OCI-LY1 (cell line): ENCODE data around the gene NIPA2.

ENCODE experiments used
- H2AFZ ChIP-seq: fragments of 200-600 bp; sonication (generic), shearing (Covaris generic); 2 replicates; pipeline ENCODE4 v1.6.0; 2014; ENCODE audit warnings: antibody characterized with exemption, mild to moderate bottlenecking, low read length
- H3F3A ChIP-seq: fragments of 200-600 bp; sonication (generic), shearing (Covaris generic); 2 replicates; pipeline ENCODE4 v1.6.0; 2014; ENCODE audit warnings: mild to moderate bottlenecking, antibody characterized with exemption, low read length, moderate library complexity; ENCODE audit not compliant: insufficient read depth
- H3K27ac ChIP-seq: fragments of 200-600 bp; sonication (generic); 2 replicates; pipeline ENCODE4 v1.5.1; 2014; ENCODE audit warnings: low read length, mixed run types, mild to moderate bottlenecking, low read depth; ENCODE audit not compliant: poor library complexity, severe bottlenecking
- H3K27me3 ChIP-seq: fragments of 200-600 bp; sonication (generic); 2 replicates; pipeline ENCODE4 v1.6.0; 2014; ENCODE audit warnings: antibody characterized with exemption, mild to moderate bottlenecking, low read length, moderate library complexity; ENCODE audit not compliant: insufficient read depth
- H3K36me3 ChIP-seq: fragments of 200-600 bp; sonication (generic); 2 replicates; pipeline ENCODE4 v1.6.1; 2014; ENCODE audit warnings: mild to moderate bottlenecking, antibody characterized with exemption, low read length, moderate library complexity, mixed read lengths; ENCODE audit not compliant: insufficient read depth
- H3K4me1 ChIP-seq: fragments of 200-600 bp; sonication (generic); 2 replicates; pipeline ENCODE4 v1.5.1; 2014; ENCODE audit warnings: mild to moderate bottlenecking, low read length, moderate library complexity; ENCODE audit not compliant: insufficient read depth, severe bottlenecking
- H3K4me2 ChIP-seq: fragments of 200-600 bp; sonication (generic), shearing (Covaris generic); 2 replicates; pipeline ENCODE4 v1.6.1; 2014; ENCODE audit warnings: low read length
- H3K4me3 ChIP-seq: fragments of 200-600 bp; sonication (generic); 2 replicates; pipeline ENCODE4 v1.5.1; 2014; ENCODE audit warnings: low read length, low read depth, mild to moderate bottlenecking, mixed read lengths; ENCODE audit not compliant: poor library complexity, severe bottlenecking
- H3K79me2 ChIP-seq: fragments of 200-600 bp; shearing (Covaris generic); 2 replicates; pipeline ENCODE4 v1.6.1; 2016; ENCODE audit warnings: mixed run types, low read length, mixed read lengths; ENCODE audit not compliant: insufficient read depth
- H3K9ac ChIP-seq: fragments of 200-600 bp; sonication (generic), shearing (Covaris generic); 2 replicates; pipeline ENCODE4 v1.6.1; 2014; ENCODE audit warnings: mild to moderate bottlenecking, low read length, mixed read lengths
- H3K9me2 ChIP-seq: fragments of 200-600 bp; sonication (generic), shearing (Covaris generic); 2 replicates; pipeline ENCODE4 v1.6.1; 2014; ENCODE audit warnings: low read depth, mild to moderate bottlenecking, low read length, mixed read lengths
- H3K9me3 ChIP-seq: fragments of 200-600 bp; shearing (Covaris generic); 2 replicates; pipeline ENCODE4 v1.6.1; 2014; ENCODE audit warnings: low read length, mixed read lengths
- H4K20me1 ChIP-seq: fragments of 200-600 bp; sonication (generic), shearing (Covaris generic); 2 replicates; pipeline ENCODE4 v1.6.0; 2016; ENCODE audit warnings: mild to moderate bottlenecking, low read length; ENCODE audit not compliant: insufficient read depth
- CTCF ChIP-seq: fragments of 200-600 bp; sonication (generic), shearing (Covaris generic); IDR thresholded peaks from 2 replicates; pipeline ENCODE4 v1.5.1; 2017; ENCODE audit warnings: mild to moderate bottlenecking, antibody characterized with exemption, low read length, moderate library complexity, mixed read lengths
- EZH2 ChIP-seq: fragments of 200-600 bp; sonication (generic), shearing (Covaris generic); IDR thresholded peaks from 2 replicates; pipeline ENCODE4 v1.8.0; 2017; ENCODE audit warnings: borderline replicate concordance, mixed run types, mild to moderate bottlenecking, antibody characterized with exemption, low read length, moderate library complexity, mixed read lengths

The NIPA2 gene

GRCh38 chr15:22872936-22873701, 34.7 kb downstream of the NIPA2 start:
- Histone ChIP-seq H3K9ac (no peak overlapping the region), H3K4me3 (no peak overlapping the region), H3K36me3 (peaks cover 10% of the 10 kb centered on the region), H4K20me1 (no peaks in the 10 kb centered on the region), H3F3A (no peaks in the 10 kb centered on the region), H3K27ac (no peak overlapping the region), H3K9me2 (no peaks in the 10 kb centered on the region), H3K9me3 (no peaks in the 10 kb centered on the region), H3K4me1 (no peaks in the 10 kb centered on the region), H2AFZ (no peak overlapping the region), H3K27me3 (no peaks in the 10 kb centered on the region), H3K79me2 (no peaks in the 10 kb centered on the region), H3K4me2 (no peak overlapping the region)
- TF ChIP-seq EZH2: no peak
- TF ChIP-seq CTCF: no peak

DNA sequence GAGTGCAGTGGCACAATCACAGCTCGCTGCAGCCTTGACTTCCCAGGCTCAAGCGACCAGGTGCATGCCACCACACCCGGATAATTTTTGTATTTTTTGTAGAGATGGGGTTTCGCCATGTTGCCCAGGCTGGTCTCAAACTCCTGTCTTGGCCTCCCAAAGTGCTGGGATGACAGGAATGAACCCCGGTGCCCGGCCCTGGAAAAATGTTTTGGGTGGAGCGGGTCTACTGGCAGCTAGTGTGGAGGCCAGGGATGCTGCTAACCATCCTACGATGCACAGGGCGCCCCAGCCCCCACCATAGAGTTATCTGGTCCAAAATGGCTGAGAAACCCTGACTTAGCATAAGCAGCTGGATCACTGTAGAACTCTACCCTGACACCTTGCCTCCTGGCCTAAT, 35.4 kb downstream of the NIPA2 start:
- no peak for TF ChIP-seq EZH2
- no peak for TF ChIP-seq CTCF
- Histone ChIP-seq H4K20me1 (no peaks in the 10 kb centered on the region), H3K9me3 (no peaks in the 10 kb centered on the region), H3K27me3 (no peaks in the 10 kb centered on the region), H3K9ac (no peak overlapping the region), H2AFZ (no peak overlapping the region), H3F3A (no peaks in the 10 kb centered on the region), H3K36me3 (peaks cover 3% of the 10 kb centered on the region), H3K9me2 (no peaks in the 10 kb centered on the region), H3K27ac (no peak overlapping the region), H3K4me2 (no peak overlapping the region), H3K4me1 (no peaks in the 10 kb centered on the region), H3K4me3 (no peak overlapping the region), H3K79me2 (no peaks in the 10 kb centered on the region)

- H3K79me2 ChIP-seq: no peaks in the 10 kb centered on the region
- H3K27ac ChIP-seq: no peak overlapping the region
- H3K4me1 ChIP-seq: no peaks in the 10 kb centered on the region
- no peak overlapping the region for H3K9ac ChIP-seq
- H3F3A ChIP-seq: no peaks in the 10 kb centered on the region
- H2AFZ ChIP-seq: no peak overlapping the region
- H3K4me3 ChIP-seq: no peak overlapping the region
- no peaks in the 10 kb centered on the region for H3K9me3 ChIP-seq
- H3K27me3 ChIP-seq: no peaks in the 10 kb centered on the region
- TF ChIP-seq CTCF: no peak
- no peak for TF ChIP-seq EZH2
- no peaks in the 10 kb centered on the region for H3K9me2 ChIP-seq
- H3K36me3 ChIP-seq: no peaks in the 10 kb centered on the region; the same call in 1 of the 2 replicates
- H4K20me1 ChIP-seq: no peaks in the 10 kb centered on the region
- no peak overlapping the region for H3K4me2 ChIP-seq
Observed at GRCh38 chr15:22874256-22874655, 35.8 kb downstream of the NIPA2 start.
